SIG-M5 treated with dmso at 0.1 percent for 504 hours (cell line): ENCODE data around the gene JPH4.
"Not testable (repeated sequence)": the region's sequence is repeated elsewhere in the genome, so short reads cannot be mapped to it uniquely, and the experiment has no call there.

ENCODE experiments used
- DNase-seq: peaks from one replicate; lab custom pipeline; 2025; ENCODE audit not compliant: unreplicated experiment; lab: John Stamatoyannopoulos, UW

JPH4 gene

GRCh38 chr14:23550131-23550811 is 28.3 kb downstream of the JPH4 start:
- DNase-seq: no peak

- no peak for DNase-seq
Measured at GRCh38 chr14:23548351-23549318, 30.0 kb downstream of the JPH4 start.

- DNase-seq: no peak
Measured at GRCh38 chr14:23547924-23548323, 30.7 kb downstream of the JPH4 start.

GRCh38 chr14:23546450-23547035 is 32.0 kb downstream of the JPH4 start:
- DNase-seq: no peak

DNA sequence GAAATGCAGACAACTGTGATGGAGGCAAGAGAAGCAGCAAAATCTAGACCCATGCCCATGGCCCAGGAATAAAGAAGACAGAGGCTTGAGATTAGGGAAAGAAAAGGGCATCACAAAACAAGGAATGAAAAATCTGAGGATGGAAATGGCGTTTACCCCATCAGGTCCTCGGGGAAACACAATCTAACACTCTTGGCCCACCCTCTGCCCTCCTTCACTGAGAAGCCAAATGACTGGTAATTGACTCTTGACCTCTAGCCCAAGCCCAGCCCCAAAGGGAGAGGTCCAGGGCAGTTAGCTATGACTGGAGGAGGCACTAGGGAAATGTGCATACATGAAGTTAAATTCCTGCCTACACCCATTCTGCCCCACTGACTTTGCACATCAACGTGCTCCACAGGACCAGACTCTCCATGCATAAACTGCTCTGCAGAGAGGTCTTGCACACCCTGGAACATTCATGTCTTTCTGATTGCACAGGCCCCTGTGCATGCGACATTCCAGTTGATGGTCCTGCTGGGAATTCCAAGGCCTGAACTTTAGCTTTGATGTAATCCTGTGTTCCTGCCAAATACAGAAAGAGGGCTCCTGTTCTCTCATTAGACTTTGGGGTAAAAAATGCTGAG is 32.7 kb downstream of the JPH4 start:
- DNase-seq: no peak

- no peak for DNase-seq
Measured at GRCh38 chr14:23544511-23545447, 33.8 kb downstream of the JPH4 start.

GRCh38 chr14:23543403-23543802 is 35.2 kb downstream of the JPH4 start:
- DNase-seq: no peak

- no peak for DNase-seq
Measured at GRCh38 chr14:23542261-23542660, 36.3 kb downstream of the JPH4 start.

DNA sequence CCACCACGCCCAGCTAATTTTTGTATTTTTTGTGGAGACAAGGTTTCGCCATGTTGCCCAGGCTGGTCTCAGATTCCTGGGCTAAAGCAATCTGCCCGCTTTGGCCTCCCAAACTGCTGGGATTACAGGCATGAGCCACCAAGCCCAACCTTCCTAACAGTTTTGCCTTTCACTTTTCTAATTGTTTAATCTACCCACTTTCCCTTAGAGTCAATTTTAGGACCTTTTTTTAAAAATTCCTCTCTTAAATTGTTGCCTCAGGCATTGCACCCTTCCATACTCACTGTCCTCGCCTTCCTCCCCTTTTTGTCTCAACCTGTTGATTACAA is 38.5 kb downstream of the JPH4 start:
- no peak for DNase-seq

DNA sequence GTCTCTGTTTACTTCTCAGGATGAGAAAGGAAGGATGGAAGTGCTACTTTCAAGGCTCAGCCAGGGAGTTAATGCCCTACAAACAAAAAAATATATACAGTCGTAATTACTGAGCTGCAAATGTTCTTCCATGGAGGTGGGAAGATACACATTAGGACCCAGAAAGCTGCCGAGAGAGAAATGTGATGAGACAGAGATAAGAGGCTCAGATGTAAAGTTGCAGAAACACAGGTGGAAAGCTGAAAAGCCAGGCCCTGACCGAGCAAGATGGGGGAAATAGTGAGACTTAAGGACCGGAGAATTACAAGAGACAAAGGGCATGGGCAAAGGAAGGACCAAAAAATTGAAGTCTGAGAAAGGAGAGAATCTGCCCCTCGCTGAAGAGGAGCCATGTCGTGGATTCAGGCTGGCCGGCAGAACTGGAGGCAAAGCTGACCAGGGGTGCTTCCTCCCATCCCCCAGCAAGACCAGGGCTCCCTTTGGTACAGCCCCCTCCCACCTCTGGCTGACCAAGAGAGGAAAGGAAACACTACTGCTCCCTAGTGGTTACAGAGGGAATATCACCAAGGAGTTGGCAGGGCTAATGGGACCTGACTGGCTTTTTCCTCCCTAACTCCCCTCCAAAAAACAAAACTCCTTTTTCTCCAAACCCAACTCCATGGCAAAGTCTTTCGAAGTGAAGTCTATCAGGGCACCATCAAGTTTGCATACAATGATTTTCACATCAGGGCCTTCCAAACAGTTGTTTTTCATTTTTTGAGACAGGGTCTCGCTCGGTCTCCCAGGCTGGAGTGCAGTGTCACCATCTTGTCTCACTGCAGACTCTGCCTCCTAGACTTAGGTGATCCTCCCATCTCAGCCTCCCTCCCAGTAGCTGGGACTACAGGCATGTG is 39.1 kb downstream of the JPH4 start:
- DNase-seq: peak; percentile 18

GRCh38 chr14:23538785-23539184 is 39.8 kb downstream of the JPH4 start:
- DNase-seq: no peak

DNA sequence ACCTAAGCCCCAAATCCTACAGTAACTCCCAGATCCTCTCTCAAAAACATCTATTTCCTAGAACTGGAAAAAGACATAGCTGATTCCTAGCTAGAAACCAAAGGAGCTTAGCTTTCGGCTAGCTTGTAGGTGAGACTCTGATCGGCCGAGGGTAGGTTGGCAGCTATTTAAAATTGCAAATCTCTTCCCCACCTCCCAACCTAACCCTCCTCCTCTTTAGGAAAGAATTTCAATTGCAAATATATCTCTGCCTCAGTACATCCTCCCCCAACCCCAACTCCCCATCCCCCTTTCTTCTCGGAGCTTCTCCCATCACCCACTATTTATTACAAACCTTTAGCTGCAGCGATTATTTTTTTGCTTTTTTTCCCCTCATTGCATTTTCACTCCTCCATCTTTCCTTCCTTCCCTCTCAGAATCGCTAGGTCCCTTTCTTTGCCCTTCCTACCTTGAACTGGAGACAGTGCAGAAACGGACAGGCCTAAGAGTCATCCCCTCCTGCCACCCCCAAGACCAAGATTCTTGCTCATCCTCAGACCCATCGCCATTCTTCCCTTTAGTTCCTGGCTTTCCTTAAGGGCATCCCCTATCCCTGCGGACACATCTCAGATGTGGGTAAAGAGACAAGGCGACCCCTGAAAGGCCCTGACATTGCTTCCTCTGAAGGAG is 40.4 kb downstream of the JPH4 start:
- DNase-seq: no peak

DNA sequence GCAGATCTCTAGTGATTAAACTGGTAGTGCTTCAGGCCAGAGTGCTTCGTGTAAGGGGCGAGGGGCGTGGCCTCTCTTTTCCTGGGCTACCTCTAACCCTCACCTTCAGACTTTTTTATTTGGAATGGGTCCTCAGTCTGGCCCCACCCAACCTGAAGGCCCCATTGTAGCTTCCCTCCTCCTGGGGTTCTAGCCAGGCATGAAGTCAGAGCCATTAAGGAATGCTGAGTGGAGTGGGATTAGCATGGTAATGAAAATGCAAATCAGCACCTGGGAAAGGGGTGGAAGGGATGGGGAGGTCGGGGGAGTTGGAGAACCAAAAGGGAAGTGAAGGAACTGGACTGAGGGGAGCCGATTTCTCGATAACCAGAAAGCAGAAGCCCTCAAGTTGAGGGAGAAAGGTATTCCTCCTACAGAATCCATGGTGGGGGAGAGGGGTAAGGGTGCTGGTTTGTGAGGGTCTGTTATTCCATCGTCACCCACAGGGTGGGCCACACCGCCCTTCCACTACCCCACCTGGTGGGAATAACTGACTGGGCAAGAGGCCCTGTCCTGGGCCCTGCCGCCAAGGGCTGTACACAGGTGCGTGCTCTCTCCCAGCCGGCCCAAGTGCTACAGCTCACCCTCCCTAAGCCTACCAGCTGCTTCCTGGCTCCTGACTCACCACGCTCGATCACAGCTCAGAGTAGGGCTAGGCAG is 41.1 kb downstream of the JPH4 start:
- no peak for DNase-seq

- not testable (repeated sequence) for DNase-seq
Measured at GRCh38 chr14:23536906-23537305, 41.7 kb downstream of the JPH4 start.

GRCh38 chr14:23536494-23536893 is 42.1 kb downstream of the JPH4 start:
- DNase-seq: no peak

- DNase-seq: no peak
Measured at GRCh38 chr14:23535943-23536342, 42.6 kb downstream of the JPH4 start.

GRCh38 chr14:23533652-23534435 is 44.7 kb downstream of the JPH4 start:
- no peak for DNase-seq

- DNase-seq: no peak
Measured at GRCh38 chr14:23532658-23533057, 45.9 kb downstream of the JPH4 start.
